Lower leg skin (tissue), 3 donors: ENCODE data around the gene PNO1.

Experiments
- CTCF ChIP-seq, 3 donors: fragments of 450-650 bp; IDR thresholded peaks; one replicate each; pipeline ENCODE4 v1.5.1; 2016; ENCODE audit warnings: antibody characterized with exemption in 3 of 3, mild to moderate bottlenecking in 3 of 3, moderate library complexity in 2 of 3
- POLR2A ChIP-seq, 2 donors: fragments of 450-650 bp; IDR thresholded peaks; one replicate each; pipeline ENCODE4 v1.6.1; 2016 to 2017; ENCODE audit warnings: antibody characterized with exemption in 2 of 2, mild to moderate bottlenecking in 1 of 2, moderate library complexity in 1 of 2

- no peak for TF ChIP-seq CTCF (IDR thresholded peaks at IDR 0.05)
- TF ChIP-seq POLR2A (IDR thresholded peaks at IDR 0.05): no peak
These were observed 15.8 kb upstream of the PNO1 start for GRCh38 chr2:68141875-68142274.
